ELF-1 (cell line): Measurements from ENCODE around the gene PAFAH1B1.
A peak's percentile ranks its signal among the peaks of the same experiment; 100 is the strongest.

Experiments
- DNase-seq: peaks from one replicate; pipeline ENCODE4 v3.0.0-alpha.2; 2016; ENCODE audit warnings: low read depth, low spot score

Gene PAFAH1B1

DNA sequence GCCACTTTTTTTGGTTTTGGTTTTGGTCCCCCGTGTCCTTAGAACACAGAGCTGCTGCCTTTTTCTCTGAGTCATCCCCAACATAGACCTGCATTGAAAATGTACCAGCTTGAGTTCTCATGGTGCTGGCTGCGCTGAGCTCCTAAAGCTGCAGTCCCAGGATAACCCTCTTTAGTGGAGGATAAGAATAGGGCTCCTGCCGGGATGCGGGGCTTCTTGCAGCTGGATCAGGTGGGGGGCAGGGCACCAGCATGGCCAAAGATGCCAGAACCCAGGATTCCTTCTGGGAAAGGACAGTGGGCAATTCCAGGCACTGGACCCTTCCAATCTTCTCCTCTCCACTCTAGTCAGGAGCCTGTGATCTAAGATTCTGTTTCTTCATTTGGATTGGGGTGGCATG, 126.4 kb downstream of the PAFAH1B1 start:
- no peak for DNase-seq

DNA sequence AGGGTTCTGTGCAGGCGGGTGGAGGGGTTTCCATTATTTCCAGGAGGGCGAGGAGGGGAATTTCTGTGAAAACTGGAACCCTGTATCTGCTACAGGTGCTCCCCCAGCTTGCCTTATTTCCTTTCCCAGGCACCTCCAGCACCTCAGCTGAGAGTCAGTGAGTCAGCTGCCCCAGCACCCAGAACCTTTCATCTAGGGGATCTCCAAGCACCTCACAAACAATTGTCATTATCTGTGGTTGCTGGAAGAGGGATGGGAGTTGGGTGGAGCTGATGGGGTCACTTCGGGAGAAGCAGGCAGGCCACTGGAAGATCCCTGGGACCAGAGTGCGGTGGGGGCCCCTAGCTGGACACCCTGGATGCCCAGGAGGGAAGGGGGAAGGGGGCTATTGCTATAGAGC, 128.1 kb downstream of the PAFAH1B1 start:
- DNase-seq = no peak

DNA sequence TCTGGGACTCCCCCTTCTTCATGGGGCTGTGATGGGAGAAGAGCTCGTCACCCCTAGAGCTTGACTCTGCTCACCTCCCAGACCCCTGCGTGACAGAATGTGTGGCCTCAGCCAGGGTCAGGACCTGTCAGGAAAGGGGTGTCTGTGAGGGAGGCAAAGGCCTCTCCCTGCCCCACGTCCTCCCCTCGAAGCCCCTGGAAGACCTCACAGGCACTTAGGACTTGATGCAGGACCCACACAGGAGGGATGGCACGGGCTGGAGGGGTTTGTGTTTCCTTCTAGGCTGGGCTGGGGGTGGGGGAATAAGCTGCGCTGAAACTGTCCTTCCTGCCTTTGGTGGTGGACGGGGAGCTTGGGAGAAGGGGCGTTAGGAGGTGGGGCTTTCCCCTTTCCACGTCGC, 129.2 kb downstream of the PAFAH1B1 start:
- DNase-seq = no peak

DNA sequence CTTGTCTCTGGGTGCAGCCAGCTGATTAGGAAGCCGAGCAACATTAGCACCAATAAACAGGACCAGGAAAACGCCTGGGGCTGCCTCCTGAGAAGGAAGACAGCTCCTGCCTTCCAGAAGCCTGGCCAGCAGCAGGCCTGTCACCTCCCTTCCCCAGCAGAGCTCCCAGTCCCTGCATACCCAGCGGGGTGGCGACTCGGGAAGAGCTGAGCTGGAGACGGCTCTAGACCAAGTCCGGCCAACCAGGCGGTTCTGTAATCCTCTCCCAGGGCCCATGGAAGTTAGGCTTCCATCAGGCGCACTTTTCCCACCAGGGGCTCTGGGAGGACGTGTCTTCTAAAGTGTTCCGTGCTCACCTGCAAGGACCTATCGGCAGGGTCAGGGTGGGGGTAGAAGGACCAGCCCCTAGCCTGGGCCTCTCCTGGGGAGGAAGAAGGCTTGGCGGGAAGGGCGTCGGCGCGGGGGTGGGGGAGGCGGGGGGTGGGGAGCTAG, 130.1 kb downstream of the PAFAH1B1 start:
- peak; percentile 97 for DNase-seq

DNA sequence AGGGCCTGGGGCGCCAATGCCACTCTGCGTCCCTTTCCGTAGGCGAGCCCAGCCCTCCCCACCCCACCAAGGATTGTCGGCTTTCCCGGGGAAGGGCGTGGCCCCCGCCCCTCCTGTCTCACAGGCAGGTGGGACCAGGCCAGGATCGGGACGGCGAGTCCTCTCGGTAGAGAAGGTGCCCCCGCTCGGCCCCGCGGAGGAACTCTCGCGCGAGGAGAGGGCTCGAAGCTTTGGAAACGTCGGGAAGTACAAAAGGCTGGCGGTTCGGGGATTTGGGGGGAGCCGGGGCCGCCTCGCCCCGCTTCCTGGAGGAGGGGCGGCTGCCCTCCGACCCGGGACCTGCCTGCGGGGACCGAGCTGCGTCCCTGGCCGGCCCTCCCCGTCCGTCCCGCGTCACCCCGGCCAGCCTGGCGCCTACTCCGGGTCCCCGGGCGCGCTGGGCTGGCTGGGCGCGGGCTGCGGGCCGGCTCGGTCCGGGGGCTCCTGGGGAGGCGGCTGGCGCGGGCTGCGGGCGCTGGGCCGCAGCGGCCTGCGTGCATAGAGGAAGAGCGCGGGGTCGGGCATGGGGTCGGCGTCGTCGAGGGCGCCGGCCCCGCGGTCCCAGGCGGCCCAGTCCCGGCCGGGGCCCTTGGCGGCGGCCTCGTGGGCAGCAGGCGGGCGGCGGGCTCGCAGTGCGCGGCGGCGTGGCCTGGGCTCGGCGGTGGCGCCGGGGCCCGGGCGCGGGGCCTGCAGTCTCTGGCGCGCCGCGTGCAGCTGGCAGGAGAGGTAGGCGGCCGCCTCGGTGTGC, 130.7 kb downstream of the PAFAH1B1 start:
- peak; percentile 77 for DNase-seq

DNA sequence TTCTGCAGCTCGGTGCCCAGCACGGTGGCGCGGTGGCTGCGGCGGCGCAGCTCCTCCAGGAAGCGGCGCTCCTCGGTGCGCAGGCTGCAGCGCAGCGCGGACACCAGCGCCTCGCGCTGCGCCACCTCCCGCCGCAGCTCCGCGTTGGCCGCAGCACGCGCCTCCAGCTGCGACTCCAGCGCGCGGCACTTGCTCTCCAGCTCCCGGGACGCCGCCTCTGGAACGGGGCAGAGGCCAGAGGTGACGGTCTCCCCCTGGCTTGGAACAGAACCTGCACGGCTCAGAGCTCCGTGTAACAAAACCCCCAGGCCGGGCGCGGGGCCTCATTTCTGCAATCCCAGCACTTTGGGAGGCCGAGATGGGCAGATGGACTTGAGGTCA, 131.3 kb downstream of the PAFAH1B1 start:
- peak; percentile 81 for DNase-seq

DNA sequence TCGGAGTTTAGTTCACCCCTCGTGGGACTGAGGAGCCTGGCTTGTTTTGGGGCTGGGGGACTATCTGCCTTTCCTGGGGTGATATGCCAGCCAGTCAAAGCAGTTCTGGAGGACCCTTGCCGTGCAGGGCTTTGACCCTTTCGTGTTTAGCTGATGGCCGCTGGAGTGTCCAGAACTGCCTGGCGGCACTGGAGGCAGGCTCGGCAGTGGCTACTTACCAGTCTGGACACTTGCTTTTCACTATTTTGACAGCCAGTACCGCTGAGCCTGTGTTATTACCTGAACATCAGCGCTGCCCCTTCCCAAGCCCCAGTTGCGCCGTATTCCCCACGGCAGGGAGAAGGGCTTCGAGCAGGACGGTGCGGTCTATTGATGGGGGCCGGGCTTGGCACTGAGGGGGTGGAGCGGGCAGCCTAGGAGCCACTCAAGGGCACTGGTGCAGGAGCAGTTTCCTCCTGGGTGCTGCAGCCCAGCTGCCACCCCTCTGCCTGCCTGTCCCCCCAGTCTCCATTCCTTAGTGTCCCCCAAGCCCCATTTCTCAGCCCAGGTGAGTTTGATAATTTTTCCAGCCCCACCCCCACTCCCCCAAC, 137.4 kb downstream of the PAFAH1B1 start:
- no peak for DNase-seq

DNA sequence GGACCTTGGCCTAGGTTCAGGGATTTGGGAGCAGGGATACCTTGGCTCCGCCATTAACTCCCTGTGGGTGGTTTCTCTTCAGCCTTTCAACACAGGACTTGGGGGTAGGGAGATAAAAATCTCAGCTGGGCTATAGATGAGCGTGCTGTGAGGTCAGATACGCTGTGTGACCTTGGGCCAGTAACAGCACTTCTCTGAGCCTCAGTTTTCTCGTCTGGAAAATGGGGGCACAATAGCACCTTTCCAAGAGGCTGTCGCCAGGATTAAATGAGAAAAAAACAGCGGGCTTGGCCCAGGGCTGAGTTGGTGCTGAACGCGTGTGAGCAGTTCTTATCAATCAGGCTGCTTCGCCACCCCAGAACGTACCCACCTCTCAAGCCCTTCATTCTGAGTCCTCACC, 138.4 kb downstream of the PAFAH1B1 start:
- DNase-seq = no peak

DNA sequence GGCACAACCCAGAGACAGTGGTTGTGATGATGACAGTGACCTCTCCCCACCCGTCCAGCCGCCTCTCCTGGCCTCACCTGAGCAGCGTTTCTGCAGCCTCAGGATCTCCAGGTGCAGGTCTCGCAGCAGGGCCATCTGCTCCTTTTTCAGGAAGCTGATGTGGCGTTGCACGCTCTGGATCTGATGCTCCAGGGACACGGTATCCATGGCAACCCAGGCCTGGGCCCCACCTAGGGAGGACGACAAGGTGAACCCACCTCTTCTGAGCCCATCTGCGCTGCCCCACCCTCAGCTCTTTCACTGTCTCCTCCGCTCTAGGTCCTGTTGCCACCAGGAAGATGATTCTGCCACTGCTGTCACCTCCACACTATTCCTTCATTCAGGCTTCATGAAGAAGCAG, 141.5 kb downstream of the PAFAH1B1 start:
- DNase-seq = no peak
